ENCODE measurements around the gene ASB12.

Gene ASB12

GRCh38 chrX:64184396-64184795 lies 46.0 kb downstream of the ASB12 start:
- DNase-seq: no peak

GRCh38 chrX:64182208-64182607 lies 48.2 kb downstream of the ASB12 start:
- DNase-seq: no peak

GRCh38 chrX:64176876-64177275 lies 53.5 kb downstream of the ASB12 start:
- no peak for DNase-seq

All from OCI-M1 (cell line).